Measurements from ENCODE around the gene PTGFR. TPM values are rescaled to one million over a fixed set of nuclear protein-coding genes. Genes with fewer than 3 reads are reported as not detected.

The PTGFR gene
- total RNA-seq, 1 donor from 2014 or later, result 17.2 TPM

DNA sequence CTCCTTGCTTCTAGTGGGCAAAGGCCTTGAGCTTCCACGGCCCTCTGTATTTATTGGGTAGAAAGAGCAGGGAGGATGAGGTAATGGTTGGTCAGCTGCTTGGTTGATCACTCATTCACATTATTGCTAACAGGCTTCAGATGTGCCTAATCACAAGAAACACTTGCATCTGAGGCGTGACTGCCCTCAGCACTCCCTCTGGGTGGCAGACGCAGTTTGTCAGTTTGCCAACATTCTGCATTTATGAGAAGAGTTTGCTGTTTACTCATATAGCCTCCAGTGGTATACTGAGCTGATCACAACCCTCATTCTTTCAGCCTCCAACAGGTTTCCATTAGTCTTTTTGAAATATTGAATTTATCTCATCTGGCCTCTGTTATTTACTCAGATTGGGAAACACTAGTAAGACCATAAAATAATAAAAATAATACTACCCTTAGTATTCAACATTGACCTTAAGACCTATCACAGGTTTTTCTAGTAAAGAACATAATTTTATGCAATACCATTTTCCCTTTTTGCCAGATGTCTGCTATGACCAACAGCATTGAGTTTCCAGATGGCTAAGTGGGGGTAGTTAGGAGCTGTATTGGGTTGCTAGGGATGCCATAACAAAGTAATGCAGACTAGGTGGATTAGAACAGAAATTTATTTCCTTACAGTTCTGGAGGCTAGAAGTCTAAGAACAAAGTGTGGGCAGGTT lies 53.3 kb downstream of the PTGFR start:
- Histone ChIP-seq H3K36me3 (ENCODE audit: control insufficient read depth in 3 of 3, insufficient read depth in 3 of 3, low read length in 3 of 3) (no peaks in the 10 kb centered on the region), H3K27me3 (ENCODE audit: control insufficient read depth in 3 of 3, insufficient read depth in 3 of 3, low read length in 3 of 3) (no peaks in the 10 kb centered on the region), H3K4me3 (ENCODE audit: low read length in 3 of 3) (no peak overlapping the region)

DNA sequence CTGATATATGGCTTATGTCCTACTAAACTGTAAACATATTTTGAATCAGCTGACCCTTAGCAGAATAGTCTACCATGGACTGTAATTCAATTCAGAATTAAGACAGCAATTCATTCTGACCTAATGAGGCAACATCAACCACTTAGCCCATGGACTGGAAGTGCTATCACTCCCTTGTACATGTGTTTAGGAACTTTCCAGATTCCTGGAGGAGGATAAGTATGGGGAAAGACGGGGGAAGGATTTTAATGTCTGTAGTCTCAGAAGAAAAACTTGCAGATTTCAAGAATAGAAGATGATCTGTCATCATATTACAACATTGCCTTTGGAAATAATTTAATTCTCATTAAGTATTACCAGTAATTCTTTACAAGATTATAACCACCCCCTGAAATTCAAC lies 56.3 kb downstream of the PTGFR start:
- Histone ChIP-seq H3K27me3 (ENCODE audit: control insufficient read depth in 3 of 3, insufficient read depth in 3 of 3, low read length in 3 of 3) (no peaks in the 10 kb centered on the region), H3K4me3 (ENCODE audit: low read length in 3 of 3) (no peak overlapping the region), H3K9me3 (ENCODE audit: control insufficient read depth in 3 of 3, low read length in 3 of 3) (peaks cover 0 to 6% (median 2%) of the 10 kb centered on the region in 3 donors), H3K36me3 (ENCODE audit: control insufficient read depth in 3 of 3, insufficient read depth in 3 of 3, low read length in 3 of 3) (no peaks in the 10 kb centered on the region), H3K9ac (ENCODE audit: low read depth in 1 of 3, low read length in 3 of 3) (no peak overlapping the region), H3K4me1 (ENCODE audit: control insufficient read depth in 3 of 3, insufficient read depth in 3 of 3, low read length in 3 of 3) (no peaks in the 10 kb centered on the region), H3K27ac (ENCODE audit: low read depth, low read length) (no peak overlapping the region)

More for the DNA sequence above, 53.3 kb downstream of the PTGFR start:
- Histone ChIP-seq H3K4me1 (ENCODE audit: control insufficient read depth in 3 of 3, insufficient read depth in 3 of 3, low read length in 3 of 3) (no peaks in the 10 kb centered on the region), H3K9ac (ENCODE audit: low read depth in 1 of 3, low read length in 3 of 3) (no peak overlapping the region), H3K9me3 (ENCODE audit: control insufficient read depth in 3 of 3, low read length in 3 of 3) (no peaks in the 10 kb centered on the region), H3K27ac (ENCODE audit: low read depth, low read length) (no peak overlapping the region)

DNA sequence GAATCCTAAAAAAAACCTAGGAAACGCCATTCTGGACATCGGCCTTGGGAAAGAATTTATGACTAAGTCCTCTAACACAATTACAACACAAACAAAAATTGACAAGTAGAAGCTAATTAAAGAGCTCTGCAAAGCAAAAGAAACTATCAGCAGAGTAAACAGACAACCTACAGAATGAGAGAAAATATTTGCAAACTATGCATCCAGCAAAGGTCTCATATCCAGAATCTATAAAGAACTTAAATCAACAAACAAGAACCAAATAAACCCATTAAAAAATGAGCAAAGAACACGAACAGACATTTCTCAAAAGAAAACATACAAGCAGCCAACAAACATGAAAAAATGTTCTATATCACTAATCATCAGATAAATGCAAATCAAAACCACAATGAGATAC lies 58.6 kb downstream of the PTGFR start:
- no peaks in the 10 kb centered on the region for H3K36me3 ChIP-seq (ENCODE audit: control insufficient read depth in 3 of 3, insufficient read depth in 3 of 3, low read length in 3 of 3)
- H3K4me3 ChIP-seq (ENCODE audit: low read length in 3 of 3), result no peak overlapping the region
- peaks cover 0 to 6% (median 2%) of the 10 kb centered on the region in 3 donors for H3K9me3 ChIP-seq (ENCODE audit: control insufficient read depth in 3 of 3, low read length in 3 of 3)
- no peak overlapping the region for H3K27ac ChIP-seq (ENCODE audit: low read depth, low read length)
- no peaks in the 10 kb centered on the region for H3K27me3 ChIP-seq (ENCODE audit: control insufficient read depth in 3 of 3, insufficient read depth in 3 of 3, low read length in 3 of 3)
- H3K4me1 ChIP-seq (ENCODE audit: control insufficient read depth in 3 of 3, insufficient read depth in 3 of 3, low read length in 3 of 3), result no peaks in the 10 kb centered on the region
- H3K9ac ChIP-seq (ENCODE audit: low read depth in 1 of 3, low read length in 3 of 3), result no peak overlapping the region

DNA sequence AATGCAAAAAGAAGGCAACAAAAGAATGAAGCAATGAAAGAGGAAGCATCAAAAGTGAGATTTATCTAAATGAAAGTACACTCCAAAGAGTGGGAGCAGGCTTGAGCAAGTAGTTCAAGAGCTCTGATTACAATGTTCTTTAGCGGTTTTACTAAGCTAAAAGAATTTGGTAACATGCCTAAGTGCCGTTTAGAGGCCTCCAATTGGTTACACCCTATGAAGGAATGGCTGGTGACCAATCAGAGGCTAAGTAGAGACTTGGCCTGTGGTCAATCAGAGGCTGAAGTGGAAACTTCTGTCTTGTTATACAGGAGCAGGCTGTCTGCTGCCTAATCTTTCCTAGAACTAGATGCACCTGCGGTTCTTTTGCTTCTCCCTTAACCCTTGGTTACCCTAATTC lies 59.1 kb downstream of the PTGFR start:
- Histone ChIP-seq H3K4me3 (ENCODE audit: low read length in 3 of 3) (no peak overlapping the region), H3K9me3 (ENCODE audit: control insufficient read depth in 3 of 3, low read length in 3 of 3) (peaks cover 0 to 6% (median 2%) of the 10 kb centered on the region in 3 donors), H3K36me3 (ENCODE audit: control insufficient read depth in 3 of 3, insufficient read depth in 3 of 3, low read length in 3 of 3) (no peaks in the 10 kb centered on the region), H3K9ac (ENCODE audit: low read depth in 1 of 3, low read length in 3 of 3) (no peak overlapping the region), H3K4me1 (ENCODE audit: control insufficient read depth in 3 of 3, insufficient read depth in 3 of 3, low read length in 3 of 3) (no peaks in the 10 kb centered on the region), H3K27me3 (ENCODE audit: control insufficient read depth in 3 of 3, insufficient read depth in 3 of 3, low read length in 3 of 3) (no peaks in the 10 kb centered on the region), H3K27ac (ENCODE audit: low read depth, low read length) (no peak overlapping the region)

DNA sequence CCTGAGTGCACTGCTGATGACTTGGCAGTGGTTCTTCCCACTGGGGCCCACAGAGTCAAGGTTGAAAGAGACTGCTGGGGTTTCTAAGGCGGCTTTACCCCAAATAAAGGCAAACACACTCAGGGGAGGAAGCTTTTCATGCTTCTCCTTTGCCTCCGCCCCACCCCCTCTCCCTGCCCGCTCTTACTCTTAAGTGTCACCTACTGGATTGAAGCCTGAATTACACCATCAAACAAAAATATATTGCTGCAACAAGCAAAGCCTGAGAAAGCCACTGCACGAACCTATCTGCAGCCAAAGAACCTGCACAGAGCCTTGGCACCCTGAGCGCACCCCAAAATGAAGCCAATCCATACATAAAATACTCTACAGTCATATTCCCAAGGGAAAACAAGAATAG lies 63.1 kb downstream of the PTGFR start:
- H3K9ac ChIP-seq (ENCODE audit: low read depth in 1 of 3, low read length in 3 of 3), result no peak overlapping the region
- H3K27me3 ChIP-seq (ENCODE audit: control insufficient read depth in 3 of 3, insufficient read depth in 3 of 3, low read length in 3 of 3), result no peaks in the 10 kb centered on the region
- H3K4me3 ChIP-seq (ENCODE audit: low read length in 3 of 3), result no peak overlapping the region
- H3K36me3 ChIP-seq (ENCODE audit: control insufficient read depth in 3 of 3, insufficient read depth in 3 of 3, low read length in 3 of 3), result no peaks in the 10 kb centered on the region
- H3K4me1 ChIP-seq (ENCODE audit: control insufficient read depth in 3 of 3, insufficient read depth in 3 of 3, low read length in 3 of 3), result no peaks in the 10 kb centered on the region
- peaks cover 0 to 6% (median 2%) of the 10 kb centered on the region in 3 donors for H3K9me3 ChIP-seq (ENCODE audit: control insufficient read depth in 3 of 3, low read length in 3 of 3)
- H3K27ac ChIP-seq (ENCODE audit: low read depth, low read length), result no peak overlapping the region

DNA sequence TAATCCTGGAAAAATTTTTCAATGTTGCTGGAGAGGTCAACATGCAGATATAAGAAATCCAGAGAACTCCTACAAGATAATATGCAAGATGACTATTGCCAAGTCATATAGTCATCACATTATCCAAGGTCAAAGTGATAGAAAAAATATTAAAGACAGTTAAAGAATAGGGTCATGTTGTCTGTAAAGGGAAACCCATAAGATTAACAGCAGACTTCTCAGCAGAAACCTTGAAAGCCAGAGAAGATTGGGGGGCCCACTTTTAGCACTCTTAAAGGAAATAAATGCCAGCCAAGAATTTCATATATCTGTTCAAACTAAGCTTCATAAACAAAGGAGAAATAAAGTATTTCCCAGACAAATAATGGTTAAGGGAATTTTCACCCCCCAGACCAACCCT lies 64.1 kb downstream of the PTGFR start:
- H3K27ac ChIP-seq (ENCODE audit: low read depth, low read length), result no peak overlapping the region
- no peak overlapping the region for H3K4me3 ChIP-seq (ENCODE audit: low read length in 3 of 3)
- no peaks in the 10 kb centered on the region for H3K4me1 ChIP-seq (ENCODE audit: control insufficient read depth in 3 of 3, insufficient read depth in 3 of 3, low read length in 3 of 3)
- peaks cover 0 to 3% (median 1%) of the 10 kb centered on the region in 3 donors for H3K9me3 ChIP-seq (ENCODE audit: control insufficient read depth in 3 of 3, low read length in 3 of 3)
- H3K9ac ChIP-seq (ENCODE audit: low read depth in 1 of 3, low read length in 3 of 3), result no peak overlapping the region
- H3K27me3 ChIP-seq (ENCODE audit: control insufficient read depth in 3 of 3, insufficient read depth in 3 of 3, low read length in 3 of 3), result no peaks in the 10 kb centered on the region
- no peaks in the 10 kb centered on the region for H3K36me3 ChIP-seq (ENCODE audit: control insufficient read depth in 3 of 3, insufficient read depth in 3 of 3, low read length in 3 of 3)

DNA sequence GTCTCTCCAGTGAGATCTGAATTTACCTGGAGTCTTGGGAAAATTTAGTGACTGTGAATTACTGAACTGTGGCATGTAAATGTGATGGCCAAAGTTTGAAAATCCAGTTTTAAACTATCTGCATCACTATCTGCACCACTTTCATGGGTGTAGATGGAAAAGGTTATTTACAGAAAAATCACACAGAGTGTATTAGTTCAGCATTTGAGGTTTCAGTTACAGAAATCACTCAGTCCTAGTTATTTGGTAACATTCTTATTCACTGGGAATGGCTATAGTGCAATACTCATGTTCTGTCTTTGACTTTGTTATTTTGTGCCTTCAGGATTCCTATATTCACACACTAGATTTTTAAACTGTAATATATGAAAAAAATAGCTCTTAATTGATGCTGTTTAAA lies 68.9 kb downstream of the PTGFR start:
- H3K4me1 ChIP-seq (ENCODE audit: control insufficient read depth in 3 of 3, insufficient read depth in 3 of 3, low read length in 3 of 3), result no peaks in the 10 kb centered on the region
- H3K27ac ChIP-seq (ENCODE audit: low read depth, low read length), result no peak overlapping the region
- no peak overlapping the region for H3K4me3 ChIP-seq (ENCODE audit: low read length in 3 of 3)
- no peaks in the 10 kb centered on the region for H3K36me3 ChIP-seq (ENCODE audit: control insufficient read depth in 3 of 3, insufficient read depth in 3 of 3, low read length in 3 of 3)
- H3K9ac ChIP-seq (ENCODE audit: low read depth in 1 of 3, low read length in 3 of 3), result no peak overlapping the region
- no peaks in the 10 kb centered on the region for H3K9me3 ChIP-seq (ENCODE audit: control insufficient read depth in 3 of 3, low read length in 3 of 3)
- no peaks in the 10 kb centered on the region for H3K27me3 ChIP-seq (ENCODE audit: control insufficient read depth in 3 of 3, insufficient read depth in 3 of 3, low read length in 3 of 3)

DNA sequence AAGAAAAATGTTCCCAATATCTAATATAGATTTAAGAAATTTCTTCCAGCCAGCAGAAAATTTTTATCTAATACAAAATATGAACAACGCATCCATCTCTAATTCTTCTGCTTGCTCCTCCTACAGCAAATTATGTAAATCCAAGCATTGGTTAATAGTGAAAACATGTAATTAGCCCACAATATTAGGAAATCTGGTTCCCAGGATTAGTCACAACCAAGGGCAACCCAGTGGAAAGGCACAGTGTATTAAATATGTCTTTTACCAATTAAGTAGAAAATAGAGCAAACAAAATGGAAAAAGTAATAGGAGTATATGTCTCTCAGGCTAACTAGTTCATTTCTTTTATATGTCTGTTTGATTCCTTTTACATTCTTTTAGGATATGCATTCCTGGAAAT lies 70.0 kb downstream of the PTGFR start:
- H3K36me3 ChIP-seq (ENCODE audit: control insufficient read depth in 3 of 3, insufficient read depth in 3 of 3, low read length in 3 of 3), result no peaks in the 10 kb centered on the region
- no peak overlapping the region for H3K9ac ChIP-seq (ENCODE audit: low read depth in 1 of 3, low read length in 3 of 3)
- H3K4me3 ChIP-seq (ENCODE audit: low read length in 3 of 3), result no peak overlapping the region
- no peak overlapping the region for H3K27ac ChIP-seq (ENCODE audit: low read depth, low read length)
- H3K4me1 ChIP-seq (ENCODE audit: control insufficient read depth in 3 of 3, insufficient read depth in 3 of 3, low read length in 3 of 3), result no peaks in the 10 kb centered on the region
- no peaks in the 10 kb centered on the region for H3K27me3 ChIP-seq (ENCODE audit: control insufficient read depth in 3 of 3, insufficient read depth in 3 of 3, low read length in 3 of 3)
- H3K9me3 ChIP-seq (ENCODE audit: control insufficient read depth in 3 of 3, low read length in 3 of 3), result no peaks in the 10 kb centered on the region

DNA sequence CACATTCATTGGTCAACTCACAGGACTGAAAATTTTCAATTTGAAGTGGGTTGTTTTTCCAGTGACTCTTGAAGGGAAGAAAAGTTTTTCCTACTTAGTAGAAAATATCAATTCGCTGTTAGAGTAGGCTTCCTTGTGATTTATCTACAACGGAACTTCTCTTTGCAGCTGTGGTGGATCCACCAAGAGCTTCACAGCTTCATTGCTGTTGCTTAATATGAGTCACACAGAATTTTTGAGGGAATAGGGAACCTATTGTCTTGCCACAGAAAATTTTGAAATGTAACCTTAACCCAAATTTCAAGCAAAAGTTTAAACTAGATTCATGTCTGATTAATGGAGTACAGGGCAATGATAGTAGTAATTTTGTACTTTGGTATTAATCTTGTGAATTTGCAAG lies 71.1 kb downstream of the PTGFR start:
- H3K27me3 ChIP-seq (ENCODE audit: control insufficient read depth in 3 of 3, insufficient read depth in 3 of 3, low read length in 3 of 3), result no peaks in the 10 kb centered on the region
- H3K9ac ChIP-seq (ENCODE audit: low read depth in 1 of 3, low read length in 3 of 3), result no peak overlapping the region
- no peaks in the 10 kb centered on the region for H3K4me1 ChIP-seq (ENCODE audit: control insufficient read depth in 3 of 3, insufficient read depth in 3 of 3, low read length in 3 of 3)
- no peaks in the 10 kb centered on the region for H3K9me3 ChIP-seq (ENCODE audit: control insufficient read depth in 3 of 3, low read length in 3 of 3)
- H3K27ac ChIP-seq (ENCODE audit: low read depth, low read length), result no peak overlapping the region
- no peak overlapping the region for H3K4me3 ChIP-seq (ENCODE audit: low read length in 3 of 3)
- H3K36me3 ChIP-seq (ENCODE audit: control insufficient read depth in 3 of 3, insufficient read depth in 3 of 3, low read length in 3 of 3), result no peaks in the 10 kb centered on the region

DNA sequence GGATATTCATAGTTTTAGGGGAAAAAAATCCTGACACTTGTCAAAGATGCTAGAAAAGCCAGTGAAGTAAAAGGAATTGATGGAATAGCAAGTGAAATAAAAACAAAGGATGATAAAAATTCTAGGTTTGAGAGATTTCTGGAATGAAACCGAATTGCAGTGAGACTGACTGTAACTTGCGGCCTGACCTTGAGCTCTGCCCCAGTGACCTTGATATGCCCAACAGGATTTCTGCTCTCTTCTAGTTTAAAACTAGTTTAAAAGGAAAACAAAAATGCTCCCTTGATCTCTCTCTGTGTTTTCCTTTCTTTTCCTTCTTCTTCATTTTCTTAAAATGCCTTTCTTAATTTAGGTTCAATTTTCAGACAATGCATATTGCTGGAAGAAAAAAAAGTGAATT lies 74.6 kb downstream of the PTGFR start:
- H3K4me1 ChIP-seq (ENCODE audit: control insufficient read depth in 3 of 3, insufficient read depth in 3 of 3, low read length in 3 of 3), result no peaks in the 10 kb centered on the region
- H3K36me3 ChIP-seq (ENCODE audit: control insufficient read depth in 3 of 3, insufficient read depth in 3 of 3, low read length in 3 of 3), result no peaks in the 10 kb centered on the region
- no peak overlapping the region for H3K4me3 ChIP-seq (ENCODE audit: low read length in 3 of 3)
- H3K27ac ChIP-seq (ENCODE audit: low read depth, low read length), result no peak overlapping the region
- H3K9ac ChIP-seq (ENCODE audit: low read depth in 1 of 3, low read length in 3 of 3), result no peak overlapping the region
- H3K27me3 ChIP-seq (ENCODE audit: control insufficient read depth in 3 of 3, insufficient read depth in 3 of 3, low read length in 3 of 3), result no peaks in the 10 kb centered on the region
- H3K9me3 ChIP-seq (ENCODE audit: control insufficient read depth in 3 of 3, low read length in 3 of 3), result no peaks in the 10 kb centered on the region

All from skeletal muscle tissue (tissue), 4 donors.